GM20431 (cell line): Measurements from ENCODE around the gene CXCL11.
"Not testable (repeated sequence)": the region's sequence is repeated elsewhere in the genome, so short reads cannot be mapped to it uniquely, and the experiment has no call there.

ENCODE experiments used
- in situ Hi-C: fragments of 300-500 bp; cut with MseI, MboI; formaldehyde crosslinking; loops from one replicate; pipeline ENCODE4 v1.15.0; 2020; ENCODE audit warnings: low sequenced_read_pairs; ENCODE audit not compliant: unreplicated experiment

CXCL11 gene

DNA sequence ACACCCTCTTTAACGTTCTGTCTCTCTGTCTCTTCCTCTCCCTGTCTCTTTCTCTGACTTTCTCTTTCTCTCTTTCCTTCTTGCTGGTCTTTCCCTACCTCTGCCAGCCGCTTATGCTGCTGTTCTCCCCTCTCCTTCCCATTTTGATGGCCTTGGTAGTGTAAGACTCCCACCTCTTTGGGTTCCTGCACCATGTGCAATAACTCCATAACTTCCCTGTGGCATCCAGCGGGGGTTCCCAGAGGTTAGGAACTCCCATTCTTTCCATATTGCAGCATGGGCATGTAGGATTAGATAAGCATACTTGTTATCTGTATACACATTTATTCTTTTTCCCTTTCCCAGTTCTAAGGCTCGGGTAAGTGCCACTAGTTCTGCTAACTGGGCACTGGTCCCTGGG, 8.8 kb upstream of the CXCL11 start:
- in situ Hi-C loops = not testable (repeated sequence)

DNA sequence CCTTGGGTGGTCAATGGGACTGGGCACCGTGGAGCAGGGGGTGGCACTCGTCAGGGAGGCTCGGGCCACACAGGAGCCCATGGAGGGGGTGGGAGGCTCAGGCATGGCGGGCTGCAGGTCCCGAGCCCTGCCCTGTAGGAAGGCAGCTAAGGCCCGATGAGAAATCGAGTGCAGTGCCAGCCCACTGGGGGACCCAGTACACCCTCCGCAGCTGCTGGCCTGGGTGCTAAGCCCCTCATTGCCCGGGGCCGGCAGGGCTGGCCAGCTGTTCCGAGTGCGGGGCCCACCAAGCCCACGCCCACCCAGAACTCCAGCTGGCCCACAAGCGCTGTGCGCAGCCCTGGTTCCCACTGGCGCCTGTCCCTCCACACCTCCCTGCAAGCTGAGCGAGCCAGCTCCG, 7.4 kb upstream of the CXCL11 start:
- in situ Hi-C loops = not testable (repeated sequence)

- in situ Hi-C loops = not testable (repeated sequence)
These were observed 6.5 kb upstream of the CXCL11 start for GRCh38 chr4:76042241-76042998.

GRCh38 chr4:76036855-76037254, 985 bp upstream of the CXCL11 start:
- in situ Hi-C loops = no loop called here

GRCh38 chr4:76035141-76035540, 729 bp downstream of the CXCL11 start:
- in situ Hi-C loops = no loop called here

- in situ Hi-C loops = no loop called here
These were observed 6.6 kb downstream of the CXCL11 start for GRCh38 chr4:76029300-76029699.

DNA sequence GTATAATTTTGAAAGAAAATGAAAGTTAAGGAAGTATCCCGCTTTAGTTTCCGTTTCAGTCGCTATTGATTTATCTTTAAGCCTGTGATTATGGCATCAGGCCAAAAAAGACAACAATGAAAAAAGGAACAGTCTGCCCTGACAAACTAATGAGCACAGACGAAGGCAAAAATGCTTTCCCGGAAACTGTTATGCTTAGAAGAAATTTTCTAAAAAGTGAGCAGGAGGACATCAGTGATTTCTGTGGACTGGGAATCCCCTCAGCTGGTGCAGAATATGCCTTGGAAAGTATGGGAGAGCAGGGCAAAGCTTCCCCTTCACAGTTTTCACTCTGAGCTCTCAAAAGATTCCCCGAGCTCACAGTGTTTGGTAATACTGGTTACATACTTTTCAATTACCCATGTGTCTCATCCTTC, 7.5 kb downstream of the CXCL11 start:
- in situ Hi-C loops = no loop called here

DNA sequence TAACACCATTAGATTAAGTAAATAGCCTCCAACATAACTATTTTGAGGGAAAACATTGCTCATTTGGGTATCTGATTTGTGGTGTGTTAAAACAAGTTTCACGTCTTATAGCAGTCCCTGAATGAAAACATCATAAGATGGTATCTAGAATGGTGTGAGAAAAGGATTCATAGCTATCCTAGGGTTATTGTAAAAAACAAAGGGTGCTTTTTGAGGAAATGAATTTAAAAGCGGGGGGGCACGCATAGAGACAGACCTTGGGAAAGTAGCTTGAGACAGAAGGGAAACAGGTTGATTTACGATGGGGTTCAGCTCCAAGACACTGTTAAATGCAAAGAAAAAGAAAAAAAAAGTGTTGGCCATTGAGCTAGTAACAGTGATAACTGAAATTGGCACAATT, 11.8 kb downstream of the CXCL11 start:
- in situ Hi-C loops = no loop called here

GRCh38 chr4:76023389-76023788, 12.5 kb downstream of the CXCL11 start, which contains the start of gene CXCL10:
Gene CXCL10 (minus strand): TSS chr4:76023497. CDS start chr4:76023431, 66 bp downstream.
- in situ Hi-C loops = no loop called here

DNA sequence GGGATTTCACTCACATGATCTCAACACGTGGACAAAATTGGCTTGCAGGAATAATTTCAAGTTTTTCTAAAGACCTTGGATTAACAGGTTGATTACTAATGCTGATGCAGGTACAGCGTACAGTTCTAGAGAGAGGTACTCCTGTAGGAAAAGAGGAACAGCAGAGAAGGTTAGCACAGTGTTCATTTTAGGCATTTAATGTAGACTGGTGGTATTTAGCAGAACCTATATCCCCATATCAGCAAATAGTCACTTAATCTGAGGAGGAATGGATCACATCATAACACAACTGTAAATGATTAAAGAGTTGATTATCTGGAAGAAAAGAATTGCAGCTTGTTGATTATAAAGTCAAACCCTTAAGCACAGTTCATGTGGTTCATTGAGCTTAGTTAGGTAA, 13.2 kb downstream of the CXCL11 start:
- in situ Hi-C loops = no loop called here

DNA sequence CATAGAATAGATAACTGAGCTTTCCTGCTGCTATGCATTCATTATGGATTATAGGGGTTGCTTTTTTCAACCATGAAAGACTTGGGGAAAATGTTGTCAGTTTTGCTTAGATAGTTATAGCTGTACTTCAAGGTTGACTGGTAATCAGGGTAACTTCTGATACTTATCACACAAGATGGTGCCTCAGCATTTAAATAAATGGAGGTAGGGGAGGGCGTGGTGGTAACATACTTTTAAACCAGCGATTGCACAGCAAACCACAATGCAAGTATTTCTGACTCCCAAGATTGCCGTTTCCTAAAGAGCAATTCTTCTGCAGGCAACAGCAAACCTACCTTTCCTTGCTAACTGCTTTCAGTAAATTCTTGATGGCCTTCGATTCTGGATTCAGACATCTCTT, 13.8 kb downstream of the CXCL11 start:
- in situ Hi-C loops = no loop called here

GRCh38 chr4:76017056-76017686, 18.7 kb downstream of the CXCL11 start:
- in situ Hi-C loops = no loop called here

GRCh38 chr4:76016393-76016792, 19.5 kb downstream of the CXCL11 start:
- in situ Hi-C loops = no loop called here

GRCh38 chr4:76013540-76013939, 22.3 kb downstream of the CXCL11 start:
- in situ Hi-C loops = no loop called here

GRCh38 chr4:76012388-76012801, 23.5 kb downstream of the CXCL11 start:
- in situ Hi-C loops = no loop called here

DNA sequence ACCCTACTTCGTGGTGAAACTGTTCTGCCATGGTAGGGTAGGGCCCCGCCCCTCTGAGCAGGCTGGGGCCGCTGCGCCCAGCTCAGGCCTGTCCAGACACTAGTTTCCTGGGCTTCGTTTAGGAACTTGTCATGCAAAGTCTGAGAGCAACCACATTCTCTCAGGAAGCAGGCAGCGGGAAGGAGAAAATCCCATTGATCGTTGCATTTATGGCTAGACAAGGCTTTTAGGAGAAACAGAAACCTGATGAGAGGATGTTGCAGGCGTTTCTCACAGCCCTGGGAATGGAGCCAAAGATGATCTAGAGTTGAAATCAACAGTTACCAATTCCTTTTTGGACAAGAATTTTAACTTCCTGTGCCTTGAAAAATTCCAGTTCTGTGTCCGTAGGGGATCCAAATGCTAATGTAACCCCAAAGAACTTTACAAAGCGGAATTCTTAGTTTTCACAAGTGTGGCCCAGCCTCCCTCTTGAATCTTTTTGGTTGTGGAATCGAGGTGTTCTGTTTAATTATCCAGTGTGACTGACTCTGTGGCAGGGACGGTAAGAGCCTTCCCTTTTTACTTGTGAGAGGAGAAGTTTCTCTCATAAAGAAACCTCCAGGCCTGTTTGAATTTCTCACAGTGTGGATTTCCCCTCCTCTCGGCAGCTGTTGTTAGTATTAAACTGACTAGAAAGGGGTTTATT, 24.0 kb downstream of the CXCL11 start:
- in situ Hi-C loops = no loop called here

DNA sequence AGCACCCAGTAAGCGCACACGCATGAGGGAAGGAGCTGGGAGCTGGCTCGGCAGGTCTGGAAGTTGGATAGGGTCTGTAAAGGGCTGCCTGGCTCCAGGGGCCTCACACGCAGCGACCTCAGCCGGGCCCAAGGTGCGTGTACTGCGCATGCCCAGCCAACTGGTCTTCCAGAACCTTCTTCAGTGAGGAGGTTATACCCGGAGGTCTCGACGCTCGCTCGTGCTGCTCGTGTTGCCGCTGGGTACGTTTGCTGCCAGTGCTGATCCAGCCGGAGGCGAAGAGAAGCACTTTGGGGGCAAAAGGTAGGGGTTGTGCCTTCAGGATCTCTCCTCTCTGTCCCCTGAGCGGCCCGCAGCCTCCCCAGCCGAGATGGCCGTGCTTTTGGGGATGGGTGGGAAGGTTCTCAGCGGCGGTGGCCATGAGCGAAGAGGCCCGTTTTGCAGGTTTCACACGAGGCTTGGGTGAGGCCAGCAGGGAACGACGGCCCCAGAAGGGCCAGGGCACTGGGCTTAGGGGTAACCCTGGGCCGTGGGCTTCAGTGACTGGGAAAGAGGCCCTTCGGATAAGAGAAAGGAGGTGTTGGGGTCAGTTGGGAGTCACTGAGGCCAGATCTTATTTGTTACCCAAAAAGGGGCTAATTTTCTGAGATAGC, 24.7 kb downstream of the CXCL11 start:
- in situ Hi-C loops = no loop called here

DNA sequence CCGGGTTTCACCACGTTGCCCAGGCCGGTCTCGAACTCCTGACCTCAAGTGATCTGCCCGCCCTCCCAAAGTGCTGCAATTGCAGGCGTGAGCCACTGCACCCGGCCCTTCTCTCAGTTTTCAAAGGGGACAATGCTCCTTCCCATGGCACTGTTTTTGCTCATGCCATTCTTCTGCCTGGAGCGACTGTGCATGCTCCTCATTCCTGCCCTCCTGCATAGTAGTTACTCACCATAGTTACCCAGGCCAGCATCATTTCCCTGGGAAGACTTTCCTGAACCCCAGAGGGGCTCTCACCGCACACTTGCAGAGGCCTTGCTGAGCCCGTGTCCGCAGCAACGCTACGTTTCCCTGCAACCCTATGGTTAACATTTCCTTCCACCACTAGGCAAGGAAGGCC, 25.3 kb downstream of the CXCL11 start:
- in situ Hi-C loops = no loop called here

GRCh38 chr4:76009311-76009710, 26.6 kb downstream of the CXCL11 start:
- in situ Hi-C loops = no loop called here

DNA sequence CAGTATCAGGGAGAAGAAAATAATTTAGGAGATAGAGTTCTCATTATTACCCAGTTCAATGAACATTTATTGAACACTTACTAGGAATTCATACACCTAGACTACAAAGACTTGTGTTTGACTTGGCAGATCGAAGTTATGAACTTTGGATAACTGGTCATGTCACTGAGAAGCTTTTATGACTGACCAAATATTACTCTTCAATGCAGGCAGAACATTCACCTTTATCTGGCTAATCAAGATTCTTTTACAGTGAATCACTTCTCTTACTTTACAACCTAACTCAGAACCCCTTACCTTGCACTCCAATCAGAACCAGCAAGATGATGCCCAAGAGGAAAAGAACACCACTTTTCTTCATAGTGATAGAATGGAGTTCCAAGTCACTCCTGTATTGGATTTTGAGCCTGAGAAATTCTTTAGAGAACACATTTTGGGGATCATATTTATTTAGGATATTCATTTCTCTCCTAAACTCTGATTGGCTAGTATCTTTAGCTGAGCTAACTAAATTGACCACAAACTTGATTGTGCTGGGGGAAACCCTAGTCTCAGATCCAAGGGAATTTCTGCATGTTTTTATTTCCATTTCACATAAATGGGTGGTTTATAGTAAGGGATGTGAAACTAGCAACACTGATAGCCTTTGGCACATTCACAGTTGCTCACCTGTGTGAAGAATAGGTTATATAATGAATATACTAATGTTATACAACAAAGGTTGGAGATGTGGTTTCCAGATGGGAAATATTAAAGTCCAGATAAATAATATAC, 28.6 kb downstream of the CXCL11 start, which contains the start of gene CXCL9:
CXCL9 (minus strand) TSS at position 421 of the 774 bp plus-strand sequence; CDS start at position 361, 60 bp downstream.
- in situ Hi-C loops = no loop called here
